IMR-90 (cell line): ENCODE results near the gene FN3KRP.

ENCODE experiments used
- CHD1 ChIP-seq: IDR thresholded peaks from 2 replicates; pipeline ENCODE4 v1.6.1; 2012; ENCODE audit warnings: low read depth, low read length, improper control_type of control experiment
- ELK1 ChIP-seq: fragments of 150-350 bp; IDR thresholded peaks from 2 replicates; pipeline ENCODE4 v1.6.1; 2016; ENCODE audit warnings: low read depth, mild to moderate bottlenecking, low read length, moderate library complexity, borderline replicate concordance
- NFE2L2 ChIP-seq: fragments of 150-350 bp; IDR thresholded peaks from 2 replicates; pipeline ENCODE4 v1.6.1; 2016; ENCODE audit warnings: low read depth, mild to moderate bottlenecking, low read length
- POLR2A ChIP-seq: IDR thresholded peaks from 2 replicates; pipeline ENCODE4 v1.6.1; 2012; ENCODE audit warnings: mild to moderate bottlenecking, low read depth, low read length
- RAD21 ChIP-seq: IDR thresholded peaks from 2 replicates; pipeline ENCODE4 v1.6.1; 2012; ENCODE audit warnings: low read length, improper control_type of control experiment
- RCOR1 ChIP-seq: IDR thresholded peaks from 2 replicates; pipeline ENCODE4 v1.6.1; 2012; ENCODE audit warnings: mild to moderate bottlenecking, low read length, improper control_type of control experiment; ENCODE audit not compliant: insufficient replicate concordance
- RFX5 ChIP-seq: IDR thresholded peaks from 2 replicates; pipeline ENCODE4 v1.8.0; 2012; ENCODE audit warnings: low read depth, mild to moderate bottlenecking, low read length, moderate library complexity
- SMC3 ChIP-seq: fragments of 150-350 bp; IDR thresholded peaks from 2 replicates; pipeline ENCODE4 v1.6.1; 2016; ENCODE audit warnings: low read depth, mild to moderate bottlenecking, antibody characterized with exemption, low read length, moderate library complexity
- USF2 ChIP-seq: fragments of 150-350 bp; IDR thresholded peaks from 2 replicates; pipeline ENCODE4 v1.6.1; 2017; ENCODE audit warnings: mild to moderate bottlenecking, antibody characterized with exemption, low read length, low read depth
- TF ChIP-seq, protein P1 (sequence below): conservative IDR thresholded peaks from 2 replicates; pipeline ENCODE4 v1.5.1; 2012; ENCODE audit warnings: mild to moderate bottlenecking, low read depth, low read length, improper control_type of control experiment

- TF ChIP-seq, protein P1, sequence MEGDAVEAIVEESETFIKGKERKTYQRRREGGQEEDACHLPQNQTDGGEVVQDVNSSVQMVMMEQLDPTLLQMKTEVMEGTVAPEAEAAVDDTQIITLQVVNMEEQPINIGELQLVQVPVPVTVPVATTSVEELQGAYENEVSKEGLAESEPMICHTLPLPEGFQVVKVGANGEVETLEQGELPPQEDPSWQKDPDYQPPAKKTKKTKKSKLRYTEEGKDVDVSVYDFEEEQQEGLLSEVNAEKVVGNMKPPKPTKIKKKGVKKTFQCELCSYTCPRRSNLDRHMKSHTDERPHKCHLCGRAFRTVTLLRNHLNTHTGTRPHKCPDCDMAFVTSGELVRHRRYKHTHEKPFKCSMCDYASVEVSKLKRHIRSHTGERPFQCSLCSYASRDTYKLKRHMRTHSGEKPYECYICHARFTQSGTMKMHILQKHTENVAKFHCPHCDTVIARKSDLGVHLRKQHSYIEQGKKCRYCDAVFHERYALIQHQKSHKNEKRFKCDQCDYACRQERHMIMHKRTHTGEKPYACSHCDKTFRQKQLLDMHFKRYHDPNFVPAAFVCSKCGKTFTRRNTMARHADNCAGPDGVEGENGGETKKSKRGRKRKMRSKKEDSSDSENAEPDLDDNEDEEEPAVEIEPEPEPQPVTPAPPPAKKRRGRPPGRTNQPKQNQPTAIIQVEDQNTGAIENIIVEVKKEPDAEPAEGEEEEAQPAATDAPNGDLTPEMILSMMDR, result no peak
- no peak for TF ChIP-seq POLR2A
- no peak for TF ChIP-seq USF2
- no peak for TF ChIP-seq NFE2L2
- no peak for TF ChIP-seq RFX5
- no peak for TF ChIP-seq CHD1
- TF ChIP-seq ELK1, result no peak
- TF ChIP-seq SMC3, result no peak
- no peak for TF ChIP-seq RCOR1
- no peak for TF ChIP-seq RAD21
These were observed 7.4 kb upstream of the FN3KRP start for GRCh38 chr17:82709024-82709675.
